HL-60 (cell line): ENCODE data around the gene SRSF7.

ENCODE experiments used
- DNase-seq, 2 experiments: peaks; one replicate each; pipeline ENCODE4 v3.0.0-alpha.2; 2010 to 2020; ENCODE audit warnings: low read depth in 1 of 2, low spot score in 1 of 2
- H3K27ac ChIP-seq: fragments of 250-450 bp; sonication (Bioruptor Pico); replicated peaks from 2 replicates; pipeline ENCODE4 v1.5.1; 2020; ENCODE audit warnings: mild to moderate bottlenecking, moderate library complexity
- H3K27me3 ChIP-seq: fragments of 250-450 bp; sonication (Bioruptor Pico); 2 replicates; pipeline ENCODE4 v1.5.1; 2021; ENCODE audit warnings: mild to moderate bottlenecking, moderate library complexity; ENCODE audit not compliant: insufficient read depth, poor library complexity, severe bottlenecking
- H3K4me3 ChIP-seq: replicated peaks from 2 replicates; pipeline ENCODE4 v1.5.1; 2011; ENCODE audit warnings: mild to moderate bottlenecking, control low read depth, low read length; ENCODE audit not compliant: insufficient read depth
- CTCF ChIP-seq: IDR thresholded peaks from one replicate; pipeline ENCODE4 v1.5.1; 2011; ENCODE audit warnings: low read length, control low read depth, inconsistent platforms; ENCODE audit not compliant: insufficient read depth
- GABPA ChIP-seq: IDR thresholded peaks from 2 replicates; pipeline ENCODE4 v1.6.1; 2012; ENCODE audit warnings: low read depth
- POLR2AphosphoS5 ChIP-seq: IDR thresholded peaks from 2 replicates; pipeline ENCODE4 v1.6.1; 2012; ENCODE audit warnings: low read depth
- REST ChIP-seq: IDR thresholded peaks from 2 replicates; pipeline ENCODE4 v1.6.1; 2012; ENCODE audit warnings: low read depth; ENCODE audit not compliant: insufficient replicate concordance
- SPI1 ChIP-seq: IDR thresholded peaks from 2 replicates; pipeline ENCODE4 v1.6.1; 2012; ENCODE audit warnings: low read depth, mild to moderate bottlenecking, borderline replicate concordance

SRSF7 gene

GRCh38 chr2:38750011-38750890, 910 bp downstream of the SRSF7 start:
- TF ChIP-seq SPI1 (peak; percentile 27; the same call in 1 of the 2 replicates), CTCF (no peak), POLR2AphosphoS5 (no peak)
- peak; percentile 27 to 51 for DNase-seq
- H3K27ac ChIP-seq = peak overlapping the region; percentile 99
- H3K4me3 ChIP-seq = peak overlapping the region; percentile 82
- no peaks in the 10 kb centered on the region for H3K27me3 ChIP-seq

- Histone ChIP-seq H3K27ac (peak overlapping the region; percentile 99), H3K4me3 (peak overlapping the region; percentile 82), H3K27me3 (no peaks in the 10 kb centered on the region)
- TF ChIP-seq POLR2AphosphoS5 (no peak), SPI1 (peak; percentile 67; the same call in 1 of the 2 replicates)
- DNase-seq = peak in 1 of 2 experiments; percentile 23
Measured at GRCh38 chr2:38748943-38749804, 2.0 kb downstream of the SRSF7 start.

- TF ChIP-seq GABPA (no peak), REST (no peak), SPI1 (no peak), POLR2AphosphoS5 (no peak), CTCF (no peak)
- DNase-seq = no peak
- no peaks in the 10 kb centered on the region for H3K27me3 ChIP-seq
- no peak overlapping the region for H3K4me3 ChIP-seq
- H3K27ac ChIP-seq = no peak overlapping the region
Measured at GRCh38 chr2:38748391-38748790, 2.8 kb downstream of the SRSF7 start.

GRCh38 chr2:38747819-38748218, 3.3 kb downstream of the SRSF7 start:
- Histone ChIP-seq H3K27me3 (no peaks in the 10 kb centered on the region), H3K27ac (no peak overlapping the region; the same call in 1 of the 2 replicates), H3K4me3 (no peak overlapping the region)
- TF ChIP-seq REST (no peak), SPI1 (no peak), POLR2AphosphoS5 (no peak), CTCF (no peak), GABPA (no peak)
- no peak for DNase-seq
